ENCODE results near the gene LSM14A. TPM values are rescaled to one million over a fixed set of nuclear protein-coding genes. Genes with fewer than 3 reads are reported as not detected.
A peak's percentile ranks its signal among the peaks of the same experiment; 100 is the strongest.

Gene LSM14A
- total and polyA plus RNA-seq, 2 of the 13 experiments (the other 11 are each of a cell fraction or from before 2014, with no cell fraction given) = 77.0 to 83.6 TPM

DNA sequence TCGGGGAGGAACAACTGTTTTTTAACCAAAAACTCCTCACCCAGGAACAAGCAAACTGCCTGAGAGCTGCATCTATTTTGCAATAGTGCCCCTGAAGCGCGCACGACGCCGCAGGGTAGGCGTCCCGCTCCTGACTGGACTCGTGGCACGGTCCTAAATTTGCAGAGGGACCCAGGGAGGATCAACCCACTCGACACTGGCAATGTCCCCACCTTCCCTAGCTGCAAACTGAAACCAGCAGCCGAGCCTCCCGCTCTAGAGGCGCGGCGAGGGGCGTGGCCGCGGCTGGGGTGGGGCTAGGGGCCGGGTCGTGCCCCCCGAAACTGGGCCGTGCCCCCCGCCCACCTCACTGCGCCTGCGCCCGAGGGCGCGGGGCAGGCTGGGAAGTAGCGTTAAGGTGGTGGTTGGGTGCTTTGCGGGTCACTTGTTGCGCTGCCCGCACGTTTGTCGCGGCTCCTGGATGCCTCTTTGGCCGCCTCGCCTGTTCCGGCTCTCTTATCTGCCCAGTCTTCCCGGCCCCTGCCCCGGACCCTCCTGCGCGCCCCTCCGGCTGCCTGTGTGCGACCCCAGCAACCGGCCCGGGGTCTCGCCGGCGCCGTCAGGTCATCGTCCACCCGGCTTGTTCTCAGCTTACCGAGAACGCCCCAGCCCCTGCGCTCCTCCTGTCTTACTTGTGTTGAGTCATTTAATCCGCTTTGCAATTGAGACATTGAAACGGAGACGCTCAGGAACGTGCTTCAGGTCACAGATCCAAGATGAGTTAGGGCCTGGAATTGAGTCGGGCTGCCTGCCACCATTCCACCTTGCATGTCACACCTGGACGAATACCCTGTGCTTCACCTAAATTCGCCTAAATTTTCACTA, 37.9 kb upstream of the LSM14A start (continued):
- TF ChIP-seq TCF12 (IDR thresholded peaks at IDR 0.05) = no peak
- TF ChIP-seq TCF12 (CRISPR knock-in tag; IDR thresholded peaks at IDR 0.05) = 0 out of 2 replicates have a peak, but pooled peaks have one; percentile 55
- no peak for TF ChIP-seq ZNF180 (CRISPR knock-in tag; IDR thresholded peaks at IDR 0.05; ENCODE audit: borderline replicate concordance, low read depth)
- peak; percentile 20 for TF ChIP-seq TEAD3 (CRISPR knock-in tag; optimal IDR thresholded peaks at IDR 0.05; ENCODE audit: borderline replicate concordance)
- peak; percentile 48 for TF ChIP-seq IKZF4 (CRISPR knock-in tag; IDR thresholded peaks at IDR 0.05; ENCODE audit: borderline replicate concordance, low read depth, not compliant biosample characterization)
- TF ChIP-seq SCMH1 (CRISPR knock-in tag; IDR thresholded peaks at IDR 0.05; ENCODE audit: borderline replicate concordance) = no peak
- peak; percentile 57; the same call in 1 of the 2 replicates for TF ChIP-seq TARDBP (CRISPR knock-in tag; IDR thresholded peaks at IDR 0.05)
- TF ChIP-seq, protein P1, sequence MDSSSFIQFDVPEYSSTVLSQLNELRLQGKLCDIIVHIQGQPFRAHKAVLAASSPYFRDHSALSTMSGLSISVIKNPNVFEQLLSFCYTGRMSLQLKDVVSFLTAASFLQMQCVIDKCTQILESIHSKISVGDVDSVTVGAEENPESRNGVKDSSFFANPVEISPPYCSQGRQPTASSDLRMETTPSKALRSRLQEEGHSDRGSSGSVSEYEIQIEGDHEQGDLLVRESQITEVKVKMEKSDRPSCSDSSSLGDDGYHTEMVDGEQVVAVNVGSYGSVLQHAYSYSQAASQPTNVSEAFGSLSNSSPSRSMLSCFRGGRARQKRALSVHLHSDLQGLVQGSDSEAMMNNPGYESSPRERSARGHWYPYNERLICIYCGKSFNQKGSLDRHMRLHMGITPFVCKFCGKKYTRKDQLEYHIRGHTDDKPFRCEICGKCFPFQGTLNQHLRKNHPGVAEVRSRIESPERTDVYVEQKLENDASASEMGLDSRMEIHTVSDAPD (CRISPR knock-in tag; IDR thresholded peaks at IDR 0.05) = no peak
- TF ChIP-seq XBP1 (CRISPR knock-in tag; IDR thresholded peaks at IDR 0.05) = no peak
- TF ChIP-seq ZFX (CRISPR knock-in tag; IDR thresholded peaks at IDR 0.05; ENCODE audit: low read depth) = peak; percentile 77
- TF ChIP-seq ARNT (IDR thresholded peaks at IDR 0.05) = no peak
- peak; percentile 34; the same call in 1 of the 2 replicates for TF ChIP-seq ZNF335 (CRISPR knock-in tag; IDR thresholded peaks at IDR 0.05)
- peak; percentile 76; the same call in 1 of the 2 replicates for TF ChIP-seq TSC22D2 (CRISPR knock-in tag; IDR thresholded peaks at IDR 0.05; ENCODE audit: borderline replicate concordance)
- TF ChIP-seq REPIN1 (CRISPR knock-in tag; IDR thresholded peaks at IDR 0.05; ENCODE audit: borderline replicate concordance, low read depth) = no peak
- 0 out of 2 replicates have a peak, but pooled peaks have one; percentile 5 for TF ChIP-seq KDM1A (CRISPR knock-in tag; IDR thresholded peaks at IDR 0.05)
- peak; percentile 57; the same call in 1 of the 2 replicates for TF ChIP-seq ZNF350 (CRISPR knock-in tag; IDR thresholded peaks at IDR 0.05; ENCODE audit: borderline replicate concordance, low read depth)
- no peak for TF ChIP-seq CHD4 (IDR thresholded peaks at IDR 0.05; ENCODE audit: borderline replicate concordance, low read length)
- peak; percentile 40 for TF ChIP-seq ASH2L (IDR thresholded peaks at IDR 0.05; ENCODE audit: insufficient read length, low read depth, low read length)
- no peak for TF ChIP-seq ZNF652 (CRISPR knock-in tag; IDR thresholded peaks at IDR 0.05; ENCODE audit: borderline replicate concordance, low read depth)
- TF ChIP-seq, protein P2, sequence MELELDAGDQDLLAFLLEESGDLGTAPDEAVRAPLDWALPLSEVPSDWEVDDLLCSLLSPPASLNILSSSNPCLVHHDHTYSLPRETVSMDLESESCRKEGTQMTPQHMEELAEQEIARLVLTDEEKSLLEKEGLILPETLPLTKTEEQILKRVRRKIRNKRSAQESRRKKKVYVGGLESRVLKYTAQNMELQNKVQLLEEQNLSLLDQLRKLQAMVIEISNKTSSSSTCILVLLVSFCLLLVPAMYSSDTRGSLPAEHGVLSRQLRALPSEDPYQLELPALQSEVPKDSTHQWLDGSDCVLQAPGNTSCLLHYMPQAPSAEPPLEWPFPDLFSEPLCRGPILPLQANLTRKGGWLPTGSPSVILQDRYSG (CRISPR knock-in tag; IDR thresholded peaks at IDR 0.05) = no peak
- TF ChIP-seq DMAP1 (CRISPR knock-in tag; IDR thresholded peaks at IDR 0.05) = peak; percentile 43; the same call in 1 of the 2 replicates
- TF ChIP-seq ZNF432 (CRISPR knock-in tag; IDR thresholded peaks at IDR 0.05; ENCODE audit: borderline replicate concordance) = no peak
- TF ChIP-seq, protein P3, sequence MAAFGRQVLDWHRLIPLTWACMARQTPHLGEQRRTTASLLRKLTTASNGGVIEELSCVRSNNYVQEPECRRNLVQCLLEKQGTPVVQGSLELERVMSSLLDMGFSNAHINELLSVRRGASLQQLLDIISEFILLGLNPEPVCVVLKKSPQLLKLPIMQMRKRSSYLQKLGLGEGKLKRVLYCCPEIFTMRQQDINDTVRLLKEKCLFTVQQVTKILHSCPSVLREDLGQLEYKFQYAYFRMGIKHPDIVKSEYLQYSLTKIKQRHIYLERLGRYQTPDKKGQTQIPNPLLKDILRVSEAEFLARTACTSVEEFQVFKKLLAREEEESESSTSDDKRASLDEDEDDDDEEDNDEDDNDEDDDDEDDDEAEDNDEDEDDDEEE (CRISPR knock-in tag; IDR thresholded peaks at IDR 0.05) = no peak
- TF ChIP-seq, protein P4, sequence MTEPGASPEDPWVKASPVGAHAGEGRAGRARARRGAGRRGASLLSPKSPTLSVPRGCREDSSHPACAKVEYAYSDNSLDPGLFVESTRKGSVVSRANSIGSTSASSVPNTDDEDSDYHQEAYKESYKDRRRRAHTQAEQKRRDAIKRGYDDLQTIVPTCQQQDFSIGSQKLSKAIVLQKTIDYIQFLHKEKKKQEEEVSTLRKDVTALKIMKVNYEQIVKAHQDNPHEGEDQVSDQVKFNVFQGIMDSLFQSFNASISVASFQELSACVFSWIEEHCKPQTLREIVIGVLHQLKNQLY (CRISPR knock-in tag; IDR thresholded peaks at IDR 0.05) = no peak
